Measurements from ENCODE around the gene SIGLEC12.

DNA sequence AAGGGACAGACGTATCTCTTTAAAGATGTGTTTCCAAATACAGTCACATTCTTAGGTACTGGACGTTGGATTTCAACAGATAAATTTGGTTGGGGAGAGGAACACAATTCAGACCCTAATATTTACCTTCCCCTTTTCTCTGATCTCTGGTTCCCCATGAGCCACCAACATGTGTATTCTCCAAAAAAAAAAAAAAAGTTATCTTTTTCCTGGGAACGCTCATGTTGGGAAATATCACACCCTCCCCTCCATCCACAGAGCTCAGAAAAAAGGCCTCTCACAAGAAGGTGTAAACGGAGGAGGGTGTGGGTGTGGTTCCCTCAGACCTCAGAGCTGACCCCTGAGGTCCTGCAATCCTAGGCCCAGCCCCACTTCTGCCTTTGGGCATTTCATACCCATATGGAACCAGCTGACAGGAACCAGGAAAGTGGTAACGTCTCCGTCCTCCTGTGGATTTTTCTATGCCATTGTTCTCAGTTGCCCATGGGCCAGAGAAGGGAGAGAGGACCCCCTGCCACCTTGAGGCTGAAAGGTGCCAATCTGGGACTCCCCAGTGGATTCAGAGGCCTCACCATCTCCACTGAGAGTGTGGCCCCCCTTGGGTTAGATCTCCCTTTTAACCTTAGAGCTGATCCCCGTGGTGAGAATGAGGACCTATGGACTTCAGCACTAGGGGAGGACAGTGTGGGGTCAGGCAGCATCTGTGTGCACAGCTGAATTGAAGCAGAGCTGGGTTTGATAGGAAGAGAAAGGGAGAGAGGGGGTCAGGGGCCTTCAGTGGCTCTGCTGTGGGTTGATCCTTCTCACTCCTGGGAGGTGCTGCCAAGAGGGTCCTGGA lies 8.4 kb upstream of the SIGLEC12 start:
- TF ChIP-seq, protein P1, sequence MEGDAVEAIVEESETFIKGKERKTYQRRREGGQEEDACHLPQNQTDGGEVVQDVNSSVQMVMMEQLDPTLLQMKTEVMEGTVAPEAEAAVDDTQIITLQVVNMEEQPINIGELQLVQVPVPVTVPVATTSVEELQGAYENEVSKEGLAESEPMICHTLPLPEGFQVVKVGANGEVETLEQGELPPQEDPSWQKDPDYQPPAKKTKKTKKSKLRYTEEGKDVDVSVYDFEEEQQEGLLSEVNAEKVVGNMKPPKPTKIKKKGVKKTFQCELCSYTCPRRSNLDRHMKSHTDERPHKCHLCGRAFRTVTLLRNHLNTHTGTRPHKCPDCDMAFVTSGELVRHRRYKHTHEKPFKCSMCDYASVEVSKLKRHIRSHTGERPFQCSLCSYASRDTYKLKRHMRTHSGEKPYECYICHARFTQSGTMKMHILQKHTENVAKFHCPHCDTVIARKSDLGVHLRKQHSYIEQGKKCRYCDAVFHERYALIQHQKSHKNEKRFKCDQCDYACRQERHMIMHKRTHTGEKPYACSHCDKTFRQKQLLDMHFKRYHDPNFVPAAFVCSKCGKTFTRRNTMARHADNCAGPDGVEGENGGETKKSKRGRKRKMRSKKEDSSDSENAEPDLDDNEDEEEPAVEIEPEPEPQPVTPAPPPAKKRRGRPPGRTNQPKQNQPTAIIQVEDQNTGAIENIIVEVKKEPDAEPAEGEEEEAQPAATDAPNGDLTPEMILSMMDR (IDR thresholded peaks at IDR 0.05): no peak
- TF ChIP-seq EP300 (IDR thresholded peaks at IDR 0.05): no peak
- no peak for TF ChIP-seq POLR2A (IDR thresholded peaks at IDR 0.05)
